OCI-LY3 (cell line): ENCODE data around the gene PTCD1.
"Not testable (repeated sequence)": the region's sequence is repeated elsewhere in the genome, so short reads cannot be mapped to it uniquely, and the experiment has no call there.

Experiments used
- H2AFZ ChIP-seq: fragments of 200-600, 300-600 bp; shearing (Covaris generic); 2 replicates; pipeline ENCODE4 v1.6.0; 2014; ENCODE audit warnings: antibody characterized with exemption, low read depth, low read length
- H3K27ac ChIP-seq: fragments of 200-600, 300-600 bp; sonication (generic); 2 replicates; pipeline ENCODE4 v1.5.1; 2014; ENCODE audit warnings: mild to moderate bottlenecking, low read length, moderate library complexity, mixed read lengths
- H3K27me3 ChIP-seq: fragments of 200-600, 300-600 bp; sonication (generic); 2 replicates; pipeline ENCODE4 v1.6.1; 2014; ENCODE audit warnings: low read depth, low read length, mixed read lengths
- H3K36me3 ChIP-seq: fragments of 200-600, 300-600 bp; sonication (generic); replicated peaks from 2 replicates; pipeline ENCODE3; 2014; ENCODE audit warnings: low read depth, low read length, mixed read lengths
- H3K4me1 ChIP-seq: fragments of 300-600, 200-600 bp; sonication (generic); 2 replicates; pipeline ENCODE4 v1.6.1; 2014; ENCODE audit warnings: low read length, mixed read lengths
- H3K4me2 ChIP-seq: fragments of 200-600, 300-600 bp; sonication (generic); 2 replicates; pipeline ENCODE4 v1.6.1; 2014; ENCODE audit warnings: low read length, mixed read lengths
- H3K4me3 ChIP-seq: fragments of 300-600, 200-600 bp; sonication (generic); 2 replicates; pipeline ENCODE4 v1.5.1; 2014; ENCODE audit warnings: antibody characterized with exemption, mild to moderate bottlenecking, low read length, moderate library complexity
- H3K79me2 ChIP-seq: fragments of 300-600, 200-600 bp; shearing (Covaris generic); 2 replicates; pipeline ENCODE4 v1.6.1; 2014; ENCODE audit warnings: mild to moderate bottlenecking, low read length, mixed read lengths
- H3K9ac ChIP-seq: fragments of 300-600, 200-600 bp; shearing (Covaris generic); 2 replicates; pipeline ENCODE4 v1.6.0; 2014; ENCODE audit warnings: mild to moderate bottlenecking, low read length, moderate library complexity
- H3K9me3 ChIP-seq: fragments of 200-600, 300-600 bp; shearing (Covaris generic); 2 replicates; pipeline ENCODE4 v1.6.1; 2014; ENCODE audit warnings: low read length, mixed read lengths; ENCODE audit not compliant: insufficient read depth
- H4K20me1 ChIP-seq: fragments of 200-600, 300-600 bp; sonication (generic); 2 replicates; pipeline ENCODE4 v1.6.1; 2016; ENCODE audit warnings: low read length, mixed read lengths; ENCODE audit not compliant: insufficient read depth
- CTCF ChIP-seq: fragments of 200-600, 300-600 bp; sonication (generic); IDR thresholded peaks from 2 replicates; pipeline ENCODE4 v1.5.1; 2014; ENCODE audit warnings: antibody characterized with exemption, low read length, low read depth
- EZH2phosphoT487 ChIP-seq: fragments of 200-600 bp; shearing (Covaris generic); IDR thresholded peaks from 2 replicates; pipeline ENCODE4 v1.6.1; 2018; ENCODE audit warnings: antibody characterized with exemption, mixed run types, low read depth

The PTCD1 gene

GRCh38 chr7:99415513-99416127 lies 23.0 kb downstream of the PTCD1 start:
- H3K9me3 ChIP-seq, H3K27me3 ChIP-seq, H3K27ac ChIP-seq, H3K4me1 ChIP-seq, H2AFZ ChIP-seq, H3K9ac ChIP-seq, H4K20me1 ChIP-seq, H3K4me3 ChIP-seq, H3K4me2 ChIP-seq: not testable (repeated sequence)
- Histone ChIP-seq H3K79me2 (peaks cover 18% of the 10 kb centered on the region), H3K36me3 (peaks cover 53% of the 10 kb centered on the region)
- TF ChIP-seq CTCF = peak; percentile 37

GRCh38 chr7:99410635-99411034 lies 28.0 kb downstream of the PTCD1 start:
- H3K4me1 ChIP-seq = peaks cover 17% of the 10 kb centered on the region
- H3K9me3 ChIP-seq = no peaks in the 10 kb centered on the region
- H3K9ac ChIP-seq = no peak overlapping the region
- H2AFZ ChIP-seq = no peak overlapping the region
- peaks cover 19% of the 10 kb centered on the region for H3K36me3 ChIP-seq
- no peak for TF ChIP-seq CTCF
- TF ChIP-seq EZH2phosphoT487 = no peak
- no peak overlapping the region for H3K4me3 ChIP-seq
- no peak overlapping the region for H3K27ac ChIP-seq
- peaks cover 60% of the 10 kb centered on the region for H3K79me2 ChIP-seq
- peaks cover 13% of the 10 kb centered on the region for H4K20me1 ChIP-seq
- H3K4me2 ChIP-seq = no peak overlapping the region
- no peaks in the 10 kb centered on the region for H3K27me3 ChIP-seq

GRCh38 chr7:99409806-99410205 lies 28.8 kb downstream of the PTCD1 start:
- Histone ChIP-seq H3K4me1 (peaks cover 17% of the 10 kb centered on the region), H3K9ac (peak overlapping the region; percentile 99), H3K79me2 (peaks cover 68% of the 10 kb centered on the region), H3K4me3 (peak overlapping the region; percentile 91), H3K9me3 (no peaks in the 10 kb centered on the region), H3K27me3 (no peaks in the 10 kb centered on the region), H3K36me3 (peaks cover 21% of the 10 kb centered on the region), H4K20me1 (peaks cover 17% of the 10 kb centered on the region), H3K27ac (no peak overlapping the region), H3K4me2 (peak overlapping the region; percentile 96), H2AFZ (no peak overlapping the region)
- TF ChIP-seq EZH2phosphoT487 (no peak), CTCF (no peak)

- Histone ChIP-seq H3K9ac (peak overlapping the region; percentile 99), H3K4me3 (peak overlapping the region; percentile 91), H4K20me1 (peaks cover 21% of the 10 kb centered on the region), H3K27me3 (no peaks in the 10 kb centered on the region), H3K79me2 (peaks cover 74% of the 10 kb centered on the region), H3K4me1 (peaks cover 17% of the 10 kb centered on the region), H3K36me3 (peaks cover 28% of the 10 kb centered on the region), H2AFZ (peak overlapping the region; percentile 39; the same call in 1 of the 2 replicates), H3K27ac (peak overlapping the region; percentile 84), H3K4me2 (peak overlapping the region; percentile 96), H3K9me3 (no peaks in the 10 kb centered on the region)
- TF ChIP-seq EZH2phosphoT487 = no peak
- no peak for TF ChIP-seq CTCF
These were observed 29.4 kb downstream of the PTCD1 start for GRCh38 chr7:99409192-99409572.
